Peyer's patch (tissue), 4 donors: Measurements from ENCODE around the gene C10orf53.

Experiments used
- CTCF ChIP-seq, 6 experiments: fragments of 450-650 bp in 4 of 6; fragments of 200-600 bp in 2 of 6; sonication (generic) in 1 of 6; IDR thresholded peaks; one replicate each; pipeline ENCODE4 v1.5.1; 2017 to 2019; ENCODE audit warnings: antibody characterized with exemption in 6 of 6, mild to moderate bottlenecking in 3 of 6, moderate library complexity in 1 of 6
- POLR2A ChIP-seq, 2 donors: fragments of 450-650 bp; IDR thresholded peaks; one replicate each; pipeline ENCODE4 v1.5.1; 2017; ENCODE audit warnings: antibody characterized with exemption in 2 of 2, mild to moderate bottlenecking in 2 of 2, moderate library complexity in 2 of 2

DNA sequence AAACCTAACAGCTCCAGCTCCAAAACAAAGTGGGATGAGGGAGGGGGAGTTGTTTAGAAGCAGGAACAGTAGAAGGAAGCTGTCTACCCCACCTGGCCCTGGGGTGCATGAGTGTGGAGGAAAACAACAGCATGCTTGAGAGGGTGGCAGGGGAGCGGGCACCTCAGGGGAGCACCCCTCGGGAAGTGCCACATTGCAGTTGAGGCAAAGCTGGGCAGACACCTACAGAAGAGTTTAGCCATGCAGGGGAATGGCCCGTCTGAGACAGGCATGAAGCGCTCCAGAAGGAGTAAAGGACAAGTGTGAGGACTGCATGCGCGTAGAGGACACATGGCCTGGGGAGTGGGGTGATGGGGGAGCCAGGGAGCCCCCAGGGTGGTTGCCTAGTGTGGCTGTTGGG lies 47.5 kb upstream of the C10orf53 start:
- TF ChIP-seq CTCF (IDR thresholded peaks at IDR 0.05) (no peak), POLR2A (IDR thresholded peaks at IDR 0.05) (no peak)
